PC-9 (cell line): ENCODE results near the gene MAP2K4. TPM values are rescaled to one million over a fixed set of nuclear protein-coding genes. Genes with fewer than 3 reads are reported as not detected.

Source experiments
- BruUV-seq: library from RNA; stranded (reverse); fragments of 400-500 nt; replicated peaks from 2 replicates; lab custom pipeline; 2021; lab: Mats Ljungman, UMichigan
- CTCF ChIA-PET: fragments of 300-600 bp; sonication (Branson Sonifier 250); formaldehyde crosslinking; loops from one replicate; lab custom pipeline; 2022; ENCODE audit warnings: antibody characterized with exemption; lab: Charles Lee
- POLR2A ChIA-PET: fragments of 300-600 bp; sonication (Branson Sonifier 250); formaldehyde crosslinking; loops from one replicate; lab custom pipeline; 2022; ENCODE audit warnings: antibody characterized with exemption; ENCODE audit not compliant: unreplicated experiment; lab: Charles Lee
- DNase-seq, 2 experiments: peaks; one replicate each; pipeline versions ENCODE4 v3.0.0 to v3.0.0-alpha.2; 2015 to 2022; ENCODE audit warnings: mixed read lengths in 1 of 2
- H2AFZ ChIP-seq: fragments of 200-600 bp; sonication (generic); 2 replicates; pipeline ENCODE4 v1.8.1; 2017; ENCODE audit warnings: antibody characterized with exemption
- H3F3A ChIP-seq: fragments of 200-600 bp; sonication (generic); 2 replicates; pipeline ENCODE4 v1.8.1; 2017; ENCODE audit warnings: antibody characterized with exemption, mild to moderate bottlenecking, low read depth; ENCODE audit not compliant: insufficient read depth
- H3K27ac ChIP-seq: fragments of 200-600 bp; sonication (generic); 2 replicates; pipeline ENCODE4 v1.6.1; 2016; ENCODE audit warnings: mixed run types
- H3K27me3 ChIP-seq: fragments of 200-600 bp; sonication (generic); 2 replicates; pipeline ENCODE4 v1.6.1; 2016; ENCODE audit warnings: low read depth, mixed run types; ENCODE audit not compliant: insufficient read depth
- H3K36me3 ChIP-seq: fragments of 200-600 bp; sonication (generic); 2 replicates; pipeline ENCODE4 v1.6.1; 2016; ENCODE audit warnings: low read depth, mixed run types
- H3K4me1 ChIP-seq: fragments of 200-600 bp; sonication (generic); replicated peaks from 2 replicates; pipeline ENCODE4 v1.6.1; 2016; ENCODE audit warnings: mixed run types; ENCODE audit not compliant: insufficient read depth
- H3K4me2 ChIP-seq: fragments of 200-600 bp; sonication (generic); 2 replicates; pipeline ENCODE4 v1.6.1; 2017; ENCODE audit warnings: mixed run types
- H3K4me3 ChIP-seq: fragments of 200-600 bp; sonication (generic); 2 replicates; pipeline ENCODE4 v1.6.1; 2016; ENCODE audit warnings: mixed run types
- H3K79me2 ChIP-seq: fragments of 200-600 bp; sonication (generic); 2 replicates; pipeline ENCODE4 v1.6.1; 2017; ENCODE audit warnings: low read depth, mixed run types
- H3K9me2 ChIP-seq: fragments of 200-600 bp; sonication (generic); 2 replicates; pipeline ENCODE4 v1.8.1; 2017; ENCODE audit warnings: mild to moderate bottlenecking; ENCODE audit not compliant: insufficient read depth
- H3K9me3 ChIP-seq: fragments of 200-600 bp; sonication (generic); 2 replicates; pipeline ENCODE4 v1.8.1; 2016; ENCODE audit warnings: low read depth; ENCODE audit not compliant: insufficient read depth
- H4K20me1 ChIP-seq: fragments of 200-600 bp; sonication (generic); 2 replicates; pipeline ENCODE4 v1.8.1; 2017; ENCODE audit not compliant: insufficient read depth
- CTCF ChIP-seq: fragments of 200-600 bp; sonication (generic); conservative IDR thresholded peaks from 2 replicates; pipeline ENCODE4 v1.6.1; 2017; ENCODE audit warnings: mixed run types, antibody characterized with exemption, mild to moderate bottlenecking, moderate library complexity
- EZH2 ChIP-seq: fragments of 200-600 bp; sonication (generic); IDR thresholded peaks from 2 replicates; pipeline ENCODE4 v1.8.0; 2017; ENCODE audit warnings: antibody characterized with exemption, low read depth
- intact Hi-C: fragments of 100-400 bp; cut with micrococcal nuclease; formaldehyde crosslinking; loops from one replicate; pipeline ENCODE4 v1.10.0; 2022; ENCODE audit not compliant: unreplicated experiment
- total RNA-seq: library from RNA; stranded (reverse); gene quantifications from 2 replicates; pipeline ENCODE4 v1.2.3, GENCODE V29; 2021

Gene MAP2K4
- total RNA-seq, 1 experiment from 2014 or later: 44.3 TPM

DNA sequence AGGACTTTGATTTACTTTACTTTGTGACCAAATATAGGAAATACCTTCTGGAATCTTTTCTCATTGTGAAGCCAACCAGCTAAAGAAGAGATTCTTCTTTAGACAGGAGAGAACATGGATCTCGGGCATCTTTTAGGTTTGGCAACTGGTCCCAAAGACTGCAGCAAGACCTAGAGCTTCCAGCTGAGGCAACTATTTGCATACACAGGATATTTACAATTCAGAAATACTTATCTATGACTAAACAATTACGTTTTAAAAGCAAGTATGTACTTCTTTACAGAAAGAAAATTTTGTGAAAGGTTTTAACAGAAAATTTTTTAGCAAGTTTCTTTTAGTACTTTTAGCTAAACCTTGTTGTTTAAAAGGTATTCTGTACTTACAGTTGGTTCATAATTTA lies 106.5 kb downstream of the MAP2K4 start:
- CTCF ChIA-PET: no interaction called here
- Histone ChIP-seq H3K9me2 (no peaks in the 10 kb centered on the region), H3K27me3 (no peaks in the 10 kb centered on the region), H2AFZ (no peak overlapping the region), H3K27ac (no peak overlapping the region), H3K4me1 (no peaks in the 10 kb centered on the region), H3K36me3 (no peaks in the 10 kb centered on the region; the same call in 1 of the 2 replicates), H3F3A (no peaks in the 10 kb centered on the region), H3K4me3 (no peak overlapping the region), H3K9me3 (no peaks in the 10 kb centered on the region), H3K79me2 (no peaks in the 10 kb centered on the region), H4K20me1 (no peaks in the 10 kb centered on the region), H3K4me2 (no peak overlapping the region)
- intact Hi-C loops: no loop called here
- no TSS peak for BruUV-seq
- TF ChIP-seq CTCF: no peak
- no peak for TF ChIP-seq EZH2
- no peak for DNase-seq
- POLR2A ChIA-PET: no interaction called here

DNA sequence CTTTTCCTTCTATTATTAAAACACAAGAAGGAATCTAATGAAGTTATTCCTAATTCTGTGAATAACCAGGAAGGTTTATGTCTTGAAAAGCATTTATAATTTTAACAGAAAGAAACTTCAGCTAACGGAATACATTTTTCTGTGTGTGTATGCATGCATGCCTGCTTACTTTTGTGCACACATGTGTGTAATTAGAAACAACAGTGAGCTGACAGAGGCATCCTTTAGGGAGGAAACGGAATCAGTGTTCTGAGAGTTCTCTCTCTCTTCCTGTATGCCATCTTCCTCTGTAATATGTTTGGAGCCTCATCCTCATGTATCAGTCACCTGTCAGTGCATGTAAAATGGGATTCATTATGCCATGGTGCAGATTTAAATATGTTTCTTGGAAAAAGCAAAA lies 107.0 kb downstream of the MAP2K4 start:
- Histone ChIP-seq H3K4me3 (no peak overlapping the region), H3F3A (no peaks in the 10 kb centered on the region), H3K27me3 (no peaks in the 10 kb centered on the region), H3K9me3 (no peaks in the 10 kb centered on the region), H3K4me1 (no peaks in the 10 kb centered on the region), H3K36me3 (no peaks in the 10 kb centered on the region; the same call in 1 of the 2 replicates), H2AFZ (no peak overlapping the region), H4K20me1 (no peaks in the 10 kb centered on the region), H3K79me2 (no peaks in the 10 kb centered on the region), H3K9me2 (no peaks in the 10 kb centered on the region), H3K4me2 (no peak overlapping the region), H3K27ac (no peak overlapping the region)
- CTCF ChIA-PET: no interaction called here
- no TSS peak for BruUV-seq
- POLR2A ChIA-PET: no interaction called here
- intact Hi-C loops: no loop called here
- TF ChIP-seq EZH2 (no peak), CTCF (no peak)
- DNase-seq: no peak

DNA sequence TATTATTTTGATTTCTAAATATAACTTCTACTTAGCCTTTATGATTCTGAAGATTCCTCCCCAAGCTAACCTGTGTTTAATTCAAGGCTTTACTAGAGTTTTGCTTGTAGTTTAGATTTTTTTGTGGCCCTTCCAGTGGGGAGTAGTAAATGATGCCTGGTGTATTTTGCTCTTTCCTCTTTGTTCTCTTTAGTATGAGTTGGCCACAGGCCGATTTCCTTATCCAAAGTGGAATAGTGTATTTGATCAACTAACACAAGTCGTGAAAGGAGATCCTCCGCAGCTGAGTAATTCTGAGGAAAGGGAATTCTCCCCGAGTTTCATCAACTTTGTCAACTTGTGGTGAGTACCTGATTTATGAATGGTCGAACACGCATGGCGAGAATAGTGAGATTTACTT lies 108.3 kb downstream of the MAP2K4 start:
- Histone ChIP-seq H3F3A (no peaks in the 10 kb centered on the region), H3K27me3 (no peaks in the 10 kb centered on the region), H4K20me1 (no peaks in the 10 kb centered on the region), H3K4me2 (no peak overlapping the region), H3K4me1 (no peaks in the 10 kb centered on the region), H3K36me3 (no peaks in the 10 kb centered on the region; the same call in 1 of the 2 replicates), H3K9me2 (no peaks in the 10 kb centered on the region), H3K27ac (no peak overlapping the region), H3K79me2 (no peaks in the 10 kb centered on the region), H3K9me3 (no peaks in the 10 kb centered on the region), H3K4me3 (no peak overlapping the region), H2AFZ (no peak overlapping the region)
- no peak for TF ChIP-seq EZH2
- no peak for TF ChIP-seq CTCF
- CTCF ChIA-PET: no interaction called here
- no TSS peak for BruUV-seq
- intact Hi-C loops: no loop called here
- POLR2A ChIA-PET: no interaction called here
- no peak for DNase-seq
